HT-29 (cell line): ENCODE measurements around the gene ZNF500. TPM values are rescaled to one million over a fixed set of nuclear protein-coding genes. Genes with fewer than 3 reads are reported as not detected.

Experiments
- DNase-seq: peaks from one replicate; pipeline ENCODE4 v3.0.0-alpha.2; 2015; ENCODE audit warnings: low spot score
- total RNA-seq: library from RNA; depleted of rRNA; stranded (reverse); fragments of >200 nt; shearing (Covaris generic); gene quantifications from 2 replicates; pipeline ENCODE4 v1.2.3, GENCODE V29; 2014

The ZNF500 gene
- total RNA-seq, 1 experiment from 2014 or later = 30.4 TPM

GRCh38 chr16:4775005-4775404 is 8.0 kb upstream of the ZNF500 start:
- DNase-seq = no peak

GRCh38 chr16:4772351-4772750 is 5.4 kb upstream of the ZNF500 start:
- no peak for DNase-seq

- DNase-seq = no peak
Measured at GRCh38 chr16:4771646-4772045, 4.7 kb upstream of the ZNF500 start.

- no peak for DNase-seq
Measured at GRCh38 chr16:4769306-4769638, 2.3 kb upstream of the ZNF500 start.

GRCh38 chr16:4768549-4769305 is 1.8 kb upstream of the ZNF500 start:
- peak; percentile 93 for DNase-seq

- DNase-seq = no peak
Measured at GRCh38 chr16:4767872-4768548, 1.0 kb upstream of the ZNF500 start.

GRCh38 chr16:4765511-4766474 is 1.2 kb downstream of the ZNF500 start:
- DNase-seq = no peak

- no peak for DNase-seq
Measured at GRCh38 chr16:4763791-4764190, 3.2 kb downstream of the ZNF500 start.

GRCh38 chr16:4762205-4762604 is 4.8 kb downstream of the ZNF500 start:
- no peak for DNase-seq

GRCh38 chr16:4760221-4760910 is 6.6 kb downstream of the ZNF500 start:
- no peak for DNase-seq

- no peak for DNase-seq
Measured at GRCh38 chr16:4755687-4756086, 11.3 kb downstream of the ZNF500 start.

GRCh38 chr16:4754865-4755264 is 12.1 kb downstream of the ZNF500 start:
- DNase-seq = no peak

- no peak for DNase-seq
Measured at GRCh38 chr16:4753227-4753626, 13.7 kb downstream of the ZNF500 start.

GRCh38 chr16:4752351-4753100 is 14.4 kb downstream of the ZNF500 start:
- DNase-seq = no peak

GRCh38 chr16:4750896-4751295 is 16.1 kb downstream of the ZNF500 start:
- no peak for DNase-seq

- DNase-seq = no peak
Measured at GRCh38 chr16:4749700-4750257, 17.2 kb downstream of the ZNF500 start.

GRCh38 chr16:4748682-4749411 is 18.1 kb downstream of the ZNF500 start:
- no peak for DNase-seq

GRCh38 chr16:4747906-4748681 is 18.9 kb downstream of the ZNF500 start:
- no peak for DNase-seq

- DNase-seq = no peak
Measured at GRCh38 chr16:4746991-4747574, 19.9 kb downstream of the ZNF500 start.
